IMR-90 (cell line): Measurements from ENCODE around the gene DPRX. TPM values are rescaled to one million over a fixed set of nuclear protein-coding genes. Genes with fewer than 3 reads are reported as not detected.

Experiments
- ATAC-seq: fragments of 200-7000 bp; cut with Tn5 transposase; 2 replicates; pipeline ENCODE4 v1.9.1; 2020; ENCODE audit warnings: low read depth, mild to moderate bottlenecking, moderate library complexity
- BruUV-seq: library from RNA; stranded (reverse); fragments of 400-500 nt; replicated peaks from 2 replicates; lab custom pipeline; 2021; lab: Mats Ljungman, UMichigan
- CTCF ChIA-PET: fragments of 300-600 bp; formaldehyde crosslinking; extraction: SDS; loops from one replicate; lab custom pipeline; 2021; ENCODE audit warnings: antibody characterized with exemption; lab: Yijun Ruan, JAX
- POLR2A ChIA-PET: fragments of 300-600 bp; sonication (Branson Sonifier 250); formaldehyde crosslinking; loops from one replicate; lab custom pipeline; 2022; ENCODE audit warnings: antibody characterized with exemption; ENCODE audit not compliant: unreplicated experiment; lab: Charles Lee
- DNase-seq: peaks from one replicate; pipeline ENCODE4 v3.0.0; 2013
- H2AFZ ChIP-seq: replicated peaks from 2 replicates; pipeline ENCODE3; 2013; ENCODE audit warnings: low read length, mild to moderate bottlenecking; ENCODE audit not compliant: poor library complexity
- H2AK5ac ChIP-seq: 2 replicates; pipeline ENCODE4 v1.6.1; 2013; ENCODE audit warnings: low read depth, low read length, inconsistent platforms
- H2AK9ac ChIP-seq: replicated peaks from 2 replicates; pipeline ENCODE3; 2013; ENCODE audit warnings: mild to moderate bottlenecking, low read depth, low read length, moderate library complexity; ENCODE audit not compliant: poor library complexity
- H2BK120ac ChIP-seq: 2 replicates; pipeline ENCODE4 v1.6.1; 2013; ENCODE audit warnings: low read depth, low read length, inconsistent platforms
- H2BK15ac ChIP-seq: 3 replicates; pipeline ENCODE4 v1.6.1; 2013; ENCODE audit warnings: low read depth, low read length, inconsistent platforms
- H2BK20ac ChIP-seq: 2 replicates; pipeline ENCODE4 v1.6.1; 2013; ENCODE audit warnings: low read depth, mild to moderate bottlenecking, inconsistent platforms, low read length, moderate library complexity
- H2BK5ac ChIP-seq: 2 replicates; pipeline ENCODE4 v1.6.1; 2013; ENCODE audit warnings: mild to moderate bottlenecking, low read depth, low read length, inconsistent platforms; ENCODE audit not compliant: poor library complexity, severe bottlenecking
- H3K14ac ChIP-seq: replicated peaks from 2 replicates; pipeline ENCODE4 v1.6.1; 2013; ENCODE audit warnings: low read depth, low read length, inconsistent platforms
- H3K18ac ChIP-seq: 2 replicates; pipeline ENCODE4 v1.6.1; 2013; ENCODE audit warnings: low read depth, low read length, control low read depth
- H3K23ac ChIP-seq: 2 replicates; pipeline ENCODE4 v1.6.1; 2013; ENCODE audit warnings: low read depth, low read length, inconsistent platforms
- H3K27ac ChIP-seq: 2 replicates; pipeline ENCODE4 v1.5.1; 2013; ENCODE audit warnings: mild to moderate bottlenecking, control low read depth, low read length; ENCODE audit not compliant: insufficient read depth
- H3K27me3 ChIP-seq: 2 replicates; pipeline ENCODE4 v1.6.1; 2013; ENCODE audit warnings: low read length; ENCODE audit not compliant: control insufficient read depth, insufficient read depth
- H3K36me3 ChIP-seq: 2 replicates; pipeline ENCODE4 v1.6.1; 2013; ENCODE audit warnings: low read length, mixed read lengths; ENCODE audit not compliant: control insufficient read depth, insufficient read depth
- H3K4ac ChIP-seq: 2 replicates; pipeline ENCODE4 v1.6.1; 2013; ENCODE audit warnings: low read depth, low read length, inconsistent platforms
- H3K4me1 ChIP-seq: 2 replicates; pipeline ENCODE4 v1.6.1; 2013; ENCODE audit warnings: low read length, mixed read lengths; ENCODE audit not compliant: control insufficient read depth, insufficient read depth
- H3K4me2 ChIP-seq: 2 replicates; pipeline ENCODE4 v1.6.1; 2013; ENCODE audit warnings: low read depth, mild to moderate bottlenecking, control low read depth, low read length, moderate library complexity
- H3K4me3 ChIP-seq: 2 replicates; pipeline ENCODE4 v1.5.1; 2013; ENCODE audit warnings: low read depth, mild to moderate bottlenecking, control low read depth, low read length, moderate library complexity; ENCODE audit not compliant: insufficient read depth
- H3K56ac ChIP-seq: 2 replicates; pipeline ENCODE4 v1.6.1; 2013; ENCODE audit warnings: low read length, inconsistent platforms; ENCODE audit not compliant: insufficient read depth; ENCODE audit errors: extremely low read depth
- H3K79me1 ChIP-seq, 2 experiments: 2 replicates each; pipeline ENCODE4 v1.6.1; 2013; ENCODE audit warnings: low read length in 2 of 2, inconsistent platforms in 1 of 2, low read depth in 1 of 2
- H3K9ac ChIP-seq: 2 replicates; pipeline ENCODE4 v1.6.1; 2013; ENCODE audit warnings: low read depth, low read length, control low read depth
- H3K9me1 ChIP-seq: 2 replicates; pipeline ENCODE4 v1.6.1; 2013; ENCODE audit warnings: low read length, inconsistent platforms; ENCODE audit not compliant: insufficient read depth
- H3K9me3 ChIP-seq: 2 replicates; pipeline ENCODE4 v1.6.1; 2013; ENCODE audit warnings: low read length; ENCODE audit not compliant: control insufficient read depth, insufficient read depth
- H4K20me1 ChIP-seq: 2 replicates; pipeline ENCODE4 v1.6.1; 2013; ENCODE audit warnings: low read length, inconsistent platforms; ENCODE audit not compliant: insufficient read depth
- H4K5ac ChIP-seq: 2 replicates; pipeline ENCODE4 v1.6.1; 2013; ENCODE audit warnings: mild to moderate bottlenecking, low read depth, low read length, control low read depth
- H4K8ac ChIP-seq, 2 experiments: 2 replicates each; pipeline ENCODE4 v1.6.1; 2013; ENCODE audit warnings: low read depth in 2 of 2, low read length in 2 of 2, control low read depth in 1 of 2, inconsistent platforms in 1 of 2
- H4K91ac ChIP-seq: 2 replicates; pipeline ENCODE4 v1.6.1; 2013; ENCODE audit warnings: low read depth, low read length, inconsistent platforms; ENCODE audit not compliant: insufficient read depth
- MAFK ChIP-seq: IDR thresholded peaks from 2 replicates; pipeline ENCODE4 v1.6.1; 2012; ENCODE audit warnings: low read depth, low read length, improper control_type of control experiment
- WGBS, 2 experiments: methylation state at CpG; one replicate each; pipeline versions ENCODE4 v1.1.5 to v1.1.7; 2013; ENCODE audit warnings: missing lambda C conversion rate in 2 of 2; ENCODE audit not compliant: insufficient read length in 1 of 2; ENCODE audit errors: extremely low coverage in 2 of 2; 5-methylcytosine and 5-hydroxymethylcytosine counted together
- dilution Hi-C: fragments of 300-500 bp; cut with HindIII; formaldehyde crosslinking; loops from one replicate; pipeline ENCODE4 v1.14.3; 2018; ENCODE audit warnings: low sequenced_read_pairs; ENCODE audit not compliant: unreplicated experiment
- in situ Hi-C: fragments of 300-500 bp; cut with MboI; formaldehyde crosslinking; loops from 3 replicates; pipeline ENCODE4 v1.14.3; 2019; ENCODE audit warnings: low sequenced_read_pairs, inconsistent platforms, mixed read lengths
- intact Hi-C: fragments of 100-400 bp; cut with micrococcal nuclease; formaldehyde crosslinking; loops from 2 replicates; pipeline ENCODE4 v1.10.0; 2022
- polyA plus RNA-seq, 3 experiments: library from polyadenylated mRNA; depleted of rRNA; stranded (reverse); fragments of >200 nt; gene quantifications; 2 replicates each; pipeline ENCODE4 v1.2.3, GENCODE V29; 2012; ENCODE audit warnings: low replicate concordance in 1 of 3
- total RNA-seq: library from RNA; depleted of rRNA; stranded (reverse); fragments of >200 nt; gene quantifications from 2 replicates; pipeline ENCODE4 v1.2.3, GENCODE V29; 2012

DPRX gene
- total and polyA plus RNA-seq, 2 of the 4 experiments (the other 2 are of a cell fraction), result not detected

GRCh38 chr19:53595510-53595867, 36.3 kb upstream of the DPRX start:
- no peak for TF ChIP-seq MAFK
- no peak overlapping the region for H3K4ac ChIP-seq
- no peaks in the 10 kb centered on the region for H3K27me3 ChIP-seq
- 60% methylated on average over 1 of the region's 9 CpGs; no CpG with 5 or more reads in 1 of the 2 experiments for WGBS, 2 experiments
- no peak overlapping the region for H4K91ac ChIP-seq
- ChIA-PET CTCF (no interaction called here), POLR2A (no interaction called here)
- no peaks in the 10 kb centered on the region for H3K9me1 ChIP-seq
- intact Hi-C loops, result no loop called here
- no peak overlapping the region for H3K9ac ChIP-seq
- H4K5ac ChIP-seq, result no peak overlapping the region
- H3K4me3 ChIP-seq, result no peak overlapping the region
- no peak overlapping the region for H2BK15ac ChIP-seq
- in situ Hi-C loops, result no loop called here
- H3K4me2 ChIP-seq, result no peak overlapping the region
- DNase-seq (no peak), ATAC-seq (no peak)
- H2AFZ ChIP-seq, result peak overlapping the region; percentile 56
- H4K20me1 ChIP-seq, result no peaks in the 10 kb centered on the region
- no peaks in the 10 kb centered on the region for H3K4me1 ChIP-seq
- no peak overlapping the region for H2BK120ac ChIP-seq
- no peak overlapping the region for H2BK5ac ChIP-seq
- no peak overlapping the region for H2BK20ac ChIP-seq
- BruUV-seq, result no TSS peak
- no peak overlapping the region for H3K23ac ChIP-seq
- H3K14ac ChIP-seq, result no peak overlapping the region
- H3K9me3 ChIP-seq, result peaks cover 19% of the 10 kb centered on the region; the same call in 1 of the 2 replicates
- H2AK9ac ChIP-seq, result no peak overlapping the region
- H3K27ac ChIP-seq, result no peak overlapping the region
- H3K79me1 ChIP-seq, result no peaks in the 10 kb centered on the region
- dilution Hi-C loops, result no loop called here
- no peak overlapping the region for H4K8ac ChIP-seq
- H3K18ac ChIP-seq, result no peak overlapping the region
- no peaks in the 10 kb centered on the region for H3K36me3 ChIP-seq
- H2AK5ac ChIP-seq, result no peak overlapping the region
- H3K56ac ChIP-seq, result no peak overlapping the region
